Epithelial cell of prostate (primary cell): ENCODE results near the gene GRM1.
"Not testable (repeated sequence)": the region's sequence is repeated elsewhere in the genome, so short reads cannot be mapped to it uniquely, and the experiment has no call there.

Source experiments
- DNase-seq: peaks from one replicate; pipeline ENCODE4 v3.0.0-alpha.2; 2011; ENCODE audit warnings: low read depth, low spot score
- H3K27ac ChIP-seq: fragments of 450-650 bp; 2 replicates; pipeline ENCODE4 v1.5.1; 2017; ENCODE audit warnings: mild to moderate bottlenecking

Gene GRM1

GRCh38 chr6:146189131-146189530, 160.3 kb downstream of the GRM1 start:
- no peak for DNase-seq
- H3K27ac ChIP-seq: no peak overlapping the region

- H3K27ac ChIP-seq: no peak overlapping the region
- DNase-seq: no peak
Measured at GRCh38 chr6:146190581-146190980, 161.7 kb downstream of the GRM1 start.

- no peak overlapping the region for H3K27ac ChIP-seq
- no peak for DNase-seq
Measured at GRCh38 chr6:146191166-146191565, 162.3 kb downstream of the GRM1 start.

GRCh38 chr6:146191612-146192011, 162.8 kb downstream of the GRM1 start:
- no peak overlapping the region for H3K27ac ChIP-seq

GRCh38 chr6:146194434-146194833, 165.6 kb downstream of the GRM1 start:
- DNase-seq: no peak
- no peak overlapping the region for H3K27ac ChIP-seq

More at GRCh38 chr6:146191612-146192011, 162.8 kb downstream of the GRM1 start:
- DNase-seq: no peak

- DNase-seq: no peak
- H3K27ac ChIP-seq: no peak overlapping the region
Measured at GRCh38 chr6:146200176-146200575, 171.3 kb downstream of the GRM1 start.

GRCh38 chr6:146202570-146202969, 173.7 kb downstream of the GRM1 start:
- DNase-seq: no peak
- no peak overlapping the region for H3K27ac ChIP-seq

GRCh38 chr6:146209942-146210341, 181.1 kb downstream of the GRM1 start:
- H3K27ac ChIP-seq: no peak overlapping the region
- no peak for DNase-seq

GRCh38 chr6:146210406-146211083, 181.7 kb downstream of the GRM1 start:
- DNase-seq: no peak
- H3K27ac ChIP-seq: no peak overlapping the region

GRCh38 chr6:146211646-146212045, 182.8 kb downstream of the GRM1 start:
- no peak overlapping the region for H3K27ac ChIP-seq
- DNase-seq: no peak

GRCh38 chr6:146212781-146213180, 183.9 kb downstream of the GRM1 start:
- no peak overlapping the region for H3K27ac ChIP-seq

GRCh38 chr6:146219101-146219500, 190.2 kb downstream of the GRM1 start:
- no peak for DNase-seq
- no peak overlapping the region for H3K27ac ChIP-seq

More at GRCh38 chr6:146212781-146213180, 183.9 kb downstream of the GRM1 start:
- DNase-seq: no peak

GRCh38 chr6:146224449-146224848, 195.6 kb downstream of the GRM1 start:
- H3K27ac ChIP-seq: no peak overlapping the region
- DNase-seq: no peak

GRCh38 chr6:146224988-146225387, 196.1 kb downstream of the GRM1 start:
- no peak for DNase-seq
- no peak overlapping the region for H3K27ac ChIP-seq

- DNase-seq: no peak
- no peak overlapping the region for H3K27ac ChIP-seq
Measured at GRCh38 chr6:146240322-146240721, 211.5 kb downstream of the GRM1 start.

GRCh38 chr6:146240807-146241206, 211.9 kb downstream of the GRM1 start:
- H3K27ac ChIP-seq: no peak overlapping the region
- DNase-seq: no peak

- not testable (repeated sequence) for DNase-seq, H3K27ac ChIP-seq
Measured at GRCh38 chr6:146243646-146244045, 214.8 kb downstream of the GRM1 start.

- no peak for DNase-seq
- H3K27ac ChIP-seq: no peak overlapping the region
Measured at GRCh38 chr6:146244630-146245143, 215.8 kb downstream of the GRM1 start.

GRCh38 chr6:146246028-146246427, 217.2 kb downstream of the GRM1 start:
- no peak for DNase-seq
- no peak overlapping the region for H3K27ac ChIP-seq

GRCh38 chr6:146253691-146254090, 224.8 kb downstream of the GRM1 start:
- DNase-seq: no peak
- no peak overlapping the region for H3K27ac ChIP-seq

GRCh38 chr6:146258206-146258605, 229.3 kb downstream of the GRM1 start:
- no peak overlapping the region for H3K27ac ChIP-seq
- DNase-seq: no peak

- no peak overlapping the region for H3K27ac ChIP-seq
- DNase-seq: no peak
Measured at GRCh38 chr6:146260886-146261285, 232.0 kb downstream of the GRM1 start.
